ENCODE measurements around the gene JPT2. TPM values are rescaled to one million over a fixed set of nuclear protein-coding genes. Genes with fewer than 3 reads are reported as not detected.

Gene JPT2
- total and polyA plus RNA-seq, 11 donors = 11.0 to 76.1 (median 34.1) TPM

DNA sequence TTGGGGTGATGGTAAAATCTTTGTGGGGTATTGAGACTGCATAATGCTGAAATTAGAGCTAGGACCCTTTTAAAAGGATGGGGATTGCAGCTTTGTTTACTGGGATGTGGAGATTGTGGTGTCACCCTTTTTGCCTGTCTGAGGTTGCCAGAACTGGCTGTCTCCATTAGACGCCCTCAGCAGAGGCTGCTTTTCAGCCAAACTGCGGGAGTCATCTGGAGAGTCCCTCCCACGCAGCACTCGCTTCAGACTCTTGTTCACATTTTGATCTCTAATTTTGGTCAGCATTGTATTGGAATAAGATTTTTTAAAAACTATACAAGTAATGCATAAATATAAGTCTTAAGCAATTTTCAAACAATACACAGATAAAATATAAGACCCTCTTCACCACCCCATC, 27.9 kb upstream of the JPT2 start:
- Histone ChIP-seq H3K4me1 (peaks cover 0 to 6% (median 0%) of the 10 kb centered on the region in 12 donors), H3K27me3 (no peaks in the 10 kb centered on the region), H3K36me3 (peaks cover 0 to 80% (median 67%) of the 10 kb centered on the region in 9 donors), H3K27ac (no peak overlapping the region), H3K4me3 (no peak overlapping the region), H3K9me3 (no peaks in the 10 kb centered on the region)
- TF ChIP-seq, protein P1, sequence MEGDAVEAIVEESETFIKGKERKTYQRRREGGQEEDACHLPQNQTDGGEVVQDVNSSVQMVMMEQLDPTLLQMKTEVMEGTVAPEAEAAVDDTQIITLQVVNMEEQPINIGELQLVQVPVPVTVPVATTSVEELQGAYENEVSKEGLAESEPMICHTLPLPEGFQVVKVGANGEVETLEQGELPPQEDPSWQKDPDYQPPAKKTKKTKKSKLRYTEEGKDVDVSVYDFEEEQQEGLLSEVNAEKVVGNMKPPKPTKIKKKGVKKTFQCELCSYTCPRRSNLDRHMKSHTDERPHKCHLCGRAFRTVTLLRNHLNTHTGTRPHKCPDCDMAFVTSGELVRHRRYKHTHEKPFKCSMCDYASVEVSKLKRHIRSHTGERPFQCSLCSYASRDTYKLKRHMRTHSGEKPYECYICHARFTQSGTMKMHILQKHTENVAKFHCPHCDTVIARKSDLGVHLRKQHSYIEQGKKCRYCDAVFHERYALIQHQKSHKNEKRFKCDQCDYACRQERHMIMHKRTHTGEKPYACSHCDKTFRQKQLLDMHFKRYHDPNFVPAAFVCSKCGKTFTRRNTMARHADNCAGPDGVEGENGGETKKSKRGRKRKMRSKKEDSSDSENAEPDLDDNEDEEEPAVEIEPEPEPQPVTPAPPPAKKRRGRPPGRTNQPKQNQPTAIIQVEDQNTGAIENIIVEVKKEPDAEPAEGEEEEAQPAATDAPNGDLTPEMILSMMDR (IDR thresholded peaks at IDR 0.05) = no peak
- TF ChIP-seq POLR2A (IDR thresholded peaks at IDR 0.05) = no peak
- intact Hi-C loops (cut with DNase I) = no loop called here
- ATAC-seq (no peak), DNase-seq (no peak)
- WGBS, 4 donors = 83 to 91% (median 88%) methylated on average over 4 of the region's 4 CpGs

DNA sequence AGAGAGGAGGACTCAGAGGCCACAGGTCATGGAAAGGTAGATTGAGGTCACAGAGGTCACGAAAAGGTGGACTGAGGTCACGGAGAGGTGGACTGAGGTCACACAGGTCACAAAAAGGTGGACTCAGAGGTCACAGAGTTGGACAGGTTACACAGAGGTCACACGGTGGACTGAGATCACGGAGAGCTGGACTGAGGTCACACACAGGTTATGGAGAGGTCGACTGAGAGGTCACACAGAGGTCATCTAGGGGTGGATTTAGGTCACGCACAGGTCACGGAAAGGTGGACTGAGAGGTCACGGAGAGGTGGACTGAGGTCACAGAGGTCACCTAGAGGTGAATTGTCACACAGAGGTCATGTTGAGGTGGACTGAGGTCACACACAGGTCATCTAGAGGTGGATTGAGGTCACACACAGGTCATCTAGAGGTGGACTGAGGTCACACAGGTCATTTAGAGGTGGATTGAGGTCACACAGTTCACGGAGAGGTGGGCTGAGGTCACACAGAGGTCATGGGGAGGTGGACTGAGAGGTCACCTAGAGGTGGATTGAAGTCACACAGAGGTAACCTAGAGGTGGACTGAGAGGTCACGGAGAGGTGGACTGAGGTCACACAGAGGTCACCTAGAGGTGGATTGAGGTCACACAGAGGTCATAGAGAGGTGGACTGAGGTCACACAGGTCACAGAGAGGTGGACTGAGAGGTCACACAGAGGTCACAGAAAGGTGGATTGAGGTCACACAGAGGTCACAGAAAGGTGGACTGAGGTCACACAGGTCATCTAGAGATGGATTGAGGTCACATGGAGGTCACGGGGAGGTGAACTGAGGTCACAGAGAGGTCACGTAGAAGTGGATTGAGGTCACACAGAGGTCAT, 26.7 kb upstream of the JPT2 start:
- peaks cover 0 to 6% (median 0%) of the 10 kb centered on the region in 12 donors for H3K4me1 ChIP-seq
- DNase-seq = no peak
- intact Hi-C loops (cut with DNase I) = no loop called here
- H3K9me3 ChIP-seq = no peaks in the 10 kb centered on the region
- H3K4me3 ChIP-seq = no peak overlapping the region
- H3K27me3 ChIP-seq = no peaks in the 10 kb centered on the region
- TF ChIP-seq, protein P1 (IDR thresholded peaks at IDR 0.05) = no peak
- no peak for TF ChIP-seq POLR2A (IDR thresholded peaks at IDR 0.05)
- H3K27ac ChIP-seq = no peak overlapping the region
- WGBS, 4 donors = 93 to 96% (median 94%) methylated on average over 12 of the region's 12 CpGs
- peaks cover 0 to 80% (median 67%) of the 10 kb centered on the region in 9 donors for H3K36me3 ChIP-seq
- ATAC-seq = peak in 1 of 4 donors; percentile 7

DNA sequence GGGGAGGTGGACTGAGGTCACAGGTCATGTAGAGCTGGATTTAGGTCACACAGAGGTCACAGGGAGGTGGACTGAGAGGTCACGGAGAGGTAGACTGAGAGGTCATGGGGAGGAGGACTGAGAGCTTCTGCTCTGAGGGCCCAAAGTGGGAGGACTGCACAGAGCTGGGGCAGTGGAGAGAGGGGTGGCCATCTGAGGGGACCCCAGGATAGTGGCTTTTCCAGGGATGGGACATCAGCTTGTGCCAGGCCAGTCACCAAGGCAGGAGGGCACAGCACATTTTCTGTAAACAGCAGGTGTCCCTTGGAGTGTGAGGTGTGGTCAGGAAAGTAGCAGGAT, 26.1 kb upstream of the JPT2 start:
- Histone ChIP-seq H3K4me1 (peaks cover 0 to 7% (median 1%) of the 10 kb centered on the region in 12 donors), H3K9me3 (no peaks in the 10 kb centered on the region), H3K27me3 (no peaks in the 10 kb centered on the region), H3K36me3 (peaks cover 0 to 80% (median 67%) of the 10 kb centered on the region in 9 donors), H3K4me3 (no peak overlapping the region), H3K27ac (no peak overlapping the region)
- WGBS, 4 donors = 96 to 100% (median 98%) methylated on average over 1 of the region's 1 CpG
- DNase-seq = no peak
- intact Hi-C loops (cut with DNase I) = no loop called here
- ATAC-seq = no peak
- TF ChIP-seq, protein P1 (IDR thresholded peaks at IDR 0.05) = no peak
- TF ChIP-seq POLR2A (IDR thresholded peaks at IDR 0.05) = no peak

DNA sequence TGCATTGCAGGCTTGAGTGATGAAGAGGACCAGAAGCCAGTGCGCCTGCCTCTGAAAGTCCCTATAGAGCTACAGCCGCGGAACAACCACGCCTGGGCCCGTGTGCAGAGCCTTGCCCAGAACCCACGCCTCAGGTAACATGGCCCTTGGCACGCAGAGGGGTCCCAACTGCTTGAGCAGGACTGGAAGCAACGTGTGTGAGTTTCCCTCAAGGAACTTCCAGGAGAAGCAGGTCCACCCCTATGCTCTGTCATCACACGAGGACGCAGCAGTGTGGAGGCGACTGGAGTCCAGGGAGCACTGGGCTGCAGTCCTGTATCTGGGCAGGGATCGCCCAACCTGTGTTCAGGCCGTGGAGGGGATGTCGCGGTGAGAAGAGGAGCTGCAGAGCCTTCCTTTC, 25.1 kb upstream of the JPT2 start:
- 92 to 98% (median 94%) methylated on average over 5 to 15 of the region's 15 CpGs for WGBS, 4 donors
- H3K36me3 ChIP-seq = peaks cover 0 to 82% (median 69%) of the 10 kb centered on the region in 9 donors
- DNase-seq = no peak
- intact Hi-C loops (cut with DNase I) = no loop called here
- H3K27ac ChIP-seq = no peak overlapping the region
- H3K4me1 ChIP-seq = peaks cover 0 to 16% (median 5%) of the 10 kb centered on the region in 12 donors
- no peak for TF ChIP-seq POLR2A (IDR thresholded peaks at IDR 0.05)
- TF ChIP-seq, protein P1 (IDR thresholded peaks at IDR 0.05) = no peak
- ATAC-seq = no peak
- no peak overlapping the region for H3K4me3 ChIP-seq
- no peaks in the 10 kb centered on the region for H3K9me3 ChIP-seq
- no peaks in the 10 kb centered on the region for H3K27me3 ChIP-seq

All from heart left ventricle (tissue), 16 donors.